PC-3 (cell line): ENCODE measurements around the gene TRPM1. TPM values are rescaled to one million over a fixed set of nuclear protein-coding genes. Genes with fewer than 3 reads are reported as not detected.

Source experiments
- ATAC-seq: fragments of 200-7000 bp; cut with Tn5 transposase; 2 replicates; pipeline ENCODE4 v1.9.1; 2020; ENCODE audit warnings: mild to moderate bottlenecking, moderate library complexity
- BruUV-seq: library from RNA; stranded (reverse); fragments of 400-500 nt; replicated peaks from 2 replicates; lab custom pipeline; 2021; lab: Mats Ljungman, UMichigan
- CTCF ChIA-PET: fragments of 300-600 bp; sonication (Branson Sonifier 250); formaldehyde crosslinking; loops from one replicate; lab custom pipeline; 2022; ENCODE audit warnings: antibody characterized with exemption; lab: Charles Lee
- POLR2A ChIA-PET: fragments of 300-600 bp; sonication (Branson Sonifier 250); formaldehyde crosslinking; loops from one replicate; lab custom pipeline; 2022; ENCODE audit warnings: antibody characterized with exemption; ENCODE audit not compliant: unreplicated experiment; lab: Charles Lee
- DNase-seq: peaks from one replicate; pipeline ENCODE4 v3.0.0-alpha.2; 2015
- H2AFZ ChIP-seq: fragments of 300-600 bp; sonication (generic); 2 replicates; pipeline ENCODE4 v1.6.0; 2016; ENCODE audit warnings: antibody characterized with exemption, low read length
- H3F3A ChIP-seq: fragments of 300-600 bp; sonication (generic); one replicate; pipeline ENCODE4 v1.6.0; 2017; ENCODE audit warnings: antibody characterized with exemption, low read length, control low read depth, mild to moderate bottlenecking; ENCODE audit not compliant: unreplicated experiment
- H3K27ac ChIP-seq: fragments of 300-600 bp; sonication (generic); 2 replicates; pipeline ENCODE4 v1.5.1; 2016; ENCODE audit warnings: mild to moderate bottlenecking, low read length
- H3K27me3 ChIP-seq: fragments of 300-600 bp; sonication (generic); 2 replicates; pipeline ENCODE4 v1.6.1; 2016; ENCODE audit warnings: low read length, mixed read lengths
- H3K36me3 ChIP-seq: fragments of 300-600 bp; sonication (generic); 2 replicates; pipeline ENCODE4 v1.6.1; 2016; ENCODE audit warnings: low read depth, mixed run types, low read length, mixed read lengths
- H3K4me1 ChIP-seq: fragments of 300-600 bp; sonication (generic); 2 replicates; pipeline ENCODE4 v1.5.1; 2016; ENCODE audit warnings: low read length; ENCODE audit not compliant: insufficient read depth
- H3K4me2 ChIP-seq: fragments of 300-600 bp; sonication (generic); 2 replicates; pipeline ENCODE4 v1.6.0; 2016; ENCODE audit warnings: low read length
- H3K4me3 ChIP-seq: fragments of 300-600 bp; sonication (generic); 2 replicates; pipeline ENCODE4 v1.5.1; 2016; ENCODE audit warnings: mild to moderate bottlenecking, low read length, mixed read lengths
- H3K79me2 ChIP-seq: fragments of 300-600 bp; sonication (generic); 2 replicates; pipeline ENCODE4 v1.6.1; 2017; ENCODE audit warnings: low read length, mixed read lengths
- H3K9ac ChIP-seq: fragments of 300-600 bp; sonication (generic); 2 replicates; pipeline ENCODE4 v1.6.0; 2016; ENCODE audit warnings: mild to moderate bottlenecking, low read length
- H3K9me2 ChIP-seq: fragments of 300-600 bp; sonication (generic); replicated peaks from 2 replicates; pipeline ENCODE4 v1.6.1; 2016; ENCODE audit warnings: mixed run types, low read length, mixed read lengths
- H3K9me3 ChIP-seq: fragments of 300-600 bp; sonication (generic); 2 replicates; pipeline ENCODE4 v1.6.1; 2016; ENCODE audit warnings: low read length, mixed read lengths
- H4K20me1 ChIP-seq: fragments of 300-600 bp; sonication (generic); 2 replicates; pipeline ENCODE4 v1.6.1; 2016; ENCODE audit warnings: low read length, mixed read lengths
- CTCF ChIP-seq: fragments of 300-600 bp; sonication (generic); conservative IDR thresholded peaks from 2 replicates; pipeline ENCODE4 v1.5.1; 2017; ENCODE audit warnings: antibody characterized with exemption, low read depth, mild to moderate bottlenecking, low read length
- EZH2 ChIP-seq: fragments of 300-600 bp; sonication (generic); IDR thresholded peaks from one replicate; pipeline ENCODE4 v1.6.1; 2017; ENCODE audit warnings: antibody characterized with exemption, mild to moderate bottlenecking, low read length; ENCODE audit not compliant: unreplicated experiment
- EZH2phosphoT487 ChIP-seq: fragments of 300-600 bp; sonication (generic); IDR thresholded peaks from 2 replicates; pipeline ENCODE4 v1.6.1; 2018; ENCODE audit warnings: mild to moderate bottlenecking, antibody characterized with exemption, low read length, borderline replicate concordance
- intact Hi-C: fragments of 100-400 bp; cut with micrococcal nuclease; formaldehyde crosslinking; loops from 2 replicates; pipeline ENCODE4 v1.9.0; 2023
- total RNA-seq: library from RNA; depleted of rRNA; stranded (reverse); fragments of >200 nt; gene quantifications from 2 replicates; pipeline ENCODE4 v1.2.3, GENCODE V29; 2014

Gene TRPM1
- total RNA-seq, 1 experiment from 2014 or later: not detected

GRCh38 chr15:31085359-31085758, 16.2 kb downstream of the TRPM1 start:
- intact Hi-C loops: no loop called here
- H3K79me2 ChIP-seq: no peaks in the 10 kb centered on the region
- no peak overlapping the region for H3K9ac ChIP-seq
- POLR2A ChIA-PET: no interaction called here
- H3K9me2 ChIP-seq: no peaks in the 10 kb centered on the region
- no peak overlapping the region for H3K27ac ChIP-seq
- no peak for ATAC-seq
- no peak overlapping the region for H3K4me2 ChIP-seq
- no peaks in the 10 kb centered on the region for H4K20me1 ChIP-seq
- peaks cover 29% of the 10 kb centered on the region for H3K4me1 ChIP-seq
- no TSS peak for BruUV-seq
- H3K27me3 ChIP-seq: no peaks in the 10 kb centered on the region
- DNase-seq: no peak
- CTCF ChIA-PET: no interaction called here
- no peak overlapping the region for H3K4me3 ChIP-seq
- no peaks in the 10 kb centered on the region for H3K36me3 ChIP-seq
- H2AFZ ChIP-seq: no peak overlapping the region
- TF ChIP-seq CTCF: no peak
- no peak for TF ChIP-seq EZH2
- no peaks in the 10 kb centered on the region for H3K9me3 ChIP-seq
- no peaks in the 10 kb centered on the region for H3F3A ChIP-seq

- CTCF ChIA-PET: interaction anchor here (0.5 kb wide), 1 partner anchor 9 kb away, joined by 6 read pairs; no protein-coding TSS in a partner anchor
- intact Hi-C loops: no loop called here
- H3K4me1 ChIP-seq: peaks cover 29% of the 10 kb centered on the region
These were observed 17.3 kb downstream of the TRPM1 start for GRCh38 chr15:31084176-31084575.

GRCh38 chr15:31083370-31083780, 18.1 kb downstream of the TRPM1 start:
- Histone ChIP-seq H2AFZ (no peak overlapping the region), H3K4me2 (peak overlapping the region; percentile 24; the same call in 1 of the 2 replicates), H4K20me1 (no peaks in the 10 kb centered on the region), H3K9me3 (no peaks in the 10 kb centered on the region), H3F3A (no peaks in the 10 kb centered on the region), H3K9me2 (no peaks in the 10 kb centered on the region), H3K4me3 (no peak overlapping the region), H3K27ac (no peak overlapping the region), H3K36me3 (no peaks in the 10 kb centered on the region), H3K79me2 (no peaks in the 10 kb centered on the region), H3K4me1 (peaks cover 29% of the 10 kb centered on the region), H3K9ac (no peak overlapping the region), H3K27me3 (no peaks in the 10 kb centered on the region)
- ChIA-PET POLR2A (no interaction called here), CTCF (no interaction called here)
- no TSS peak for BruUV-seq
- DNase-seq (peak; percentile 27), ATAC-seq (0 out of 2 replicates have a peak, but pooled peaks have one; percentile 12)
- TF ChIP-seq EZH2: no peak
- intact Hi-C loops: no loop called here

More at GRCh38 chr15:31084176-31084575, 17.3 kb downstream of the TRPM1 start:
- H3K36me3 ChIP-seq: no peaks in the 10 kb centered on the region
- H3K27ac ChIP-seq: no peak overlapping the region
- H3K79me2 ChIP-seq: no peaks in the 10 kb centered on the region
- H3K4me2 ChIP-seq: no peak overlapping the region
- ATAC-seq (no peak), DNase-seq (no peak)
- H3K27me3 ChIP-seq: no peaks in the 10 kb centered on the region
- no peaks in the 10 kb centered on the region for H4K20me1 ChIP-seq
- H3F3A ChIP-seq: no peaks in the 10 kb centered on the region
- H3K9me3 ChIP-seq: no peaks in the 10 kb centered on the region
- no peaks in the 10 kb centered on the region for H3K9me2 ChIP-seq
- H3K9ac ChIP-seq: no peak overlapping the region
- TF ChIP-seq CTCF: no peak
- TF ChIP-seq EZH2: no peak
- no peak for TF ChIP-seq EZH2phosphoT487
- H3K4me3 ChIP-seq: no peak overlapping the region
- H2AFZ ChIP-seq: no peak overlapping the region
- POLR2A ChIA-PET: no interaction called here
- BruUV-seq: no TSS peak
